ENCODE data around the gene ADAMTS14.

GRCh38 chr10:70773965-70774809, 101.9 kb downstream of the ADAMTS14 start:
- TF ChIP-seq CTCF (IDR thresholded peaks at IDR 0.05) = no peak
- TF ChIP-seq POLR2A (IDR thresholded peaks at IDR 0.05) = no peak

Data from body of pancreas (tissue), 4 donors.